SK-N-SH treated with all-trans-retinoic acid at 6 μM for 48 hours (cell line): Measurements from ENCODE around the gene GAREM1.

Experiments
- ATAC-seq: fragments of 200-7000 bp; cut with Tn5 transposase; 3 replicates; pipeline ENCODE4 v1.9.1; 2020; ENCODE audit warnings: mild to moderate bottlenecking, moderate library complexity
- CSDC2 ChIP-seq: fragments of 250-450 bp; sonication (Bioruptor Pico); IDR thresholded peaks from 2 replicates; pipeline ENCODE4 v1.5.0; 2020; ENCODE audit warnings: mild to moderate bottlenecking, moderate library complexity
- ESRRG ChIP-seq: fragments of 250-450 bp; sonication (Bioruptor Pico); IDR thresholded peaks from 2 replicates; pipeline ENCODE4 v1.6.1; 2021; ENCODE audit warnings: mild to moderate bottlenecking
- GLIS3 ChIP-seq: fragments of 250-450 bp; sonication (Bioruptor Pico); IDR thresholded peaks from 2 replicates; pipeline ENCODE4 v1.5.0; 2020; ENCODE audit warnings: mild to moderate bottlenecking, moderate library complexity
- ISL1 ChIP-seq: fragments of 250-450 bp; sonication (Bioruptor Pico); IDR thresholded peaks from 2 replicates; pipeline ENCODE4 v2.1.2; 2022; ENCODE audit warnings: mild to moderate bottlenecking, moderate library complexity
- OSR1 ChIP-seq: fragments of 250-450 bp; sonication (Bioruptor Pico); IDR thresholded peaks from 2 replicates; pipeline ENCODE4 v1.8.0; 2022; ENCODE audit warnings: moderate library complexity, mild to moderate bottlenecking, inconsistent platforms
- PPARA ChIP-seq: fragments of 250-450 bp; sonication (Bioruptor Pico); IDR thresholded peaks from 2 replicates; pipeline ENCODE4 v1.5.0; 2020; ENCODE audit warnings: mild to moderate bottlenecking, borderline replicate concordance
- RARB ChIP-seq: fragments of 250-450 bp; sonication (Bioruptor Pico); IDR thresholded peaks from 2 replicates; pipeline ENCODE4 v1.8.0; 2021; ENCODE audit warnings: mild to moderate bottlenecking, moderate library complexity
- SNAI2 ChIP-seq: fragments of 250-450 bp; sonication (Bioruptor Pico); IDR thresholded peaks from 2 replicates; pipeline ENCODE4 v1.5.0; 2020; ENCODE audit warnings: mild to moderate bottlenecking, moderate library complexity
- TCF4 ChIP-seq: fragments of 250-450 bp; sonication (Bioruptor Pico); IDR thresholded peaks from 2 replicates; pipeline ENCODE4 v1.8.0; 2021; ENCODE audit warnings: mild to moderate bottlenecking, moderate library complexity, borderline replicate concordance
- TOX ChIP-seq: fragments of 250-450 bp; sonication (Bioruptor Pico); IDR thresholded peaks from 2 replicates; pipeline ENCODE4 v1.8.0; 2021; ENCODE audit warnings: mild to moderate bottlenecking, moderate library complexity, borderline replicate concordance
- ZC3H10 ChIP-seq: fragments of 250-450 bp; sonication (Bioruptor Pico); IDR thresholded peaks from 2 replicates; pipeline ENCODE4 v1.5.1; 2021; ENCODE audit warnings: mild to moderate bottlenecking, moderate library complexity
- ZFP3 ChIP-seq: fragments of 250-450 bp; sonication (Bioruptor Pico); IDR thresholded peaks from 2 replicates; pipeline ENCODE4 v1.5.0; 2020; ENCODE audit warnings: mild to moderate bottlenecking, moderate library complexity
- ZFP30 ChIP-seq: fragments of 450-650 bp; formaldehyde crosslinking; IDR thresholded peaks from 2 replicates; pipeline ENCODE4 v1.5.0; 2022; ENCODE audit warnings: mild to moderate bottlenecking, moderate library complexity
- ZNF565 ChIP-seq: fragments of 450-650 bp; formaldehyde crosslinking; conservative IDR thresholded peaks from 2 replicates; pipeline ENCODE4 v1.5.0; 2020; ENCODE audit warnings: low read depth, mild to moderate bottlenecking, moderate library complexity
- ZNF70 ChIP-seq: fragments of 450-650 bp; formaldehyde crosslinking; IDR thresholded peaks from 2 replicates; pipeline ENCODE4 v1.5.0; 2020; ENCODE audit warnings: mild to moderate bottlenecking, moderate library complexity
- ZNF8 ChIP-seq: fragments of 450-650 bp; formaldehyde crosslinking; IDR thresholded peaks from 2 replicates; pipeline ENCODE4 v1.5.0; 2020; ENCODE audit warnings: mild to moderate bottlenecking, moderate library complexity
- TF ChIP-seq, protein P1 (sequence below): fragments of 250-450 bp; sonication (Bioruptor Pico); IDR thresholded peaks from 2 replicates; pipeline ENCODE4 v1.5.1; 2021; ENCODE audit warnings: mild to moderate bottlenecking, moderate library complexity
- TF ChIP-seq, protein P2 (sequence below): fragments of 250-450 bp; sonication (Bioruptor Pico); IDR thresholded peaks from 2 replicates; pipeline ENCODE4 v1.5.1; 2020; ENCODE audit warnings: low read depth, mild to moderate bottlenecking, moderate library complexity
- TF ChIP-seq, protein P3 (sequence below): fragments of 250-450 bp; sonication (Bioruptor Pico); IDR thresholded peaks from 2 replicates; pipeline ENCODE4 v1.8.0; 2020; ENCODE audit warnings: mild to moderate bottlenecking, moderate library complexity, borderline replicate concordance
- TF ChIP-seq, protein P4 (sequence below): fragments of 250-450 bp; sonication (Bioruptor Pico); IDR thresholded peaks from 2 replicates; pipeline ENCODE4 v1.5.0; 2020; ENCODE audit warnings: mild to moderate bottlenecking, moderate library complexity

The GAREM1 gene

DNA sequence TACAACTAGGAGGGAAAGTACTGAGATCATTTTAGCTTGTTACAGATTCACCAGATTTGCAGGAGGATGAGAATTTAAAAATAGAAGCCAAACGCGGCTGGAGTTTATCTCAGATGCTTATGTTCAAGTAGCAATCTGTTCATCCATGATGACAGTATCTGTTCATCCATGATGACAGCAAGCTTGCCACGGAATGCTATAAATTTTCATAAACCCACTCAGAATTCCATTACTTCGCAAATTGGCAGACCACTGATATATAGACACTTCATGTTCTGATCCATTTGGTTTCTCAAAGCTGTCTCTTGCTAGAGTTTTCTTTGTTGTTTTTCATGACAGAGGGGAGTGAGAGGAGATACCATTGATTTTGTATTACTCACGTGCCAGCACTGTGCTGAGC, 84.2 kb downstream of the GAREM1 start:
- TF ChIP-seq ESRRG (peak; percentile 95), TOX (CRISPR knock-in tag) (peak; percentile 40; the same call in 1 of the 2 replicates), ZNF565 (CRISPR knock-in tag) (no peak), SNAI2 (peak; percentile 90; the same call in 1 of the 2 replicates), ZNF70 (CRISPR knock-in tag) (no peak), ZFP3 (CRISPR knock-in tag) (peak; percentile 56; the same call in 1 of the 2 replicates), TCF4 (CRISPR knock-in tag) (peak; percentile 53; the same call in 1 of the 2 replicates), ISL1 (CRISPR knock-in tag) (peak; percentile 99), RARB (CRISPR knock-in tag) (no peak), ZC3H10 (CRISPR knock-in tag) (peak; percentile 82; the same call in 1 of the 2 replicates), CSDC2 (no peak), GLIS3 (CRISPR knock-in tag) (peak; percentile 91)
- TF ChIP-seq, protein P1, sequence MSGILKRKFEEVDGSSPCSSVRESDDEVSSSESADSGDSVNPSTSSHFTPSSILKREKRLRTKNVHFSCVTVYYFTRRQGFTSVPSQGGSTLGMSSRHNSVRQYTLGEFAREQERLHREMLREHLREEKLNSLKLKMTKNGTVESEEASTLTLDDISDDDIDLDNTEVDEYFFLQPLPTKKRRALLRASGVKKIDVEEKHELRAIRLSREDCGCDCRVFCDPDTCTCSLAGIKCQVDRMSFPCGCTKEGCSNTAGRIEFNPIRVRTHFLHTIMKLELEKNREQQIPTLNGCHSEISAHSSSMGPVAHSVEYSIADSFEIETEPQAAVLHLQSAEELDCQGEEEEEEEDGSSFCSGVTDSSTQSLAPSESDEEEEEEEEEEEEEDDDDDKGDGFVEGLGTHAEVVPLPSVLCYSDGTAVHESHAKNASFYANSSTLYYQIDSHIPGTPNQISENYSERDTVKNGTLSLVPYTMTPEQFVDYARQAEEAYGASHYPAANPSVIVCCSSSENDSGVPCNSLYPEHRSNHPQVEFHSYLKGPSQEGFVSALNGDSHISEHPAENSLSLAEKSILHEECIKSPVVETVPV (CRISPR knock-in tag) = peak; percentile 87
- TF ChIP-seq, protein P2, sequence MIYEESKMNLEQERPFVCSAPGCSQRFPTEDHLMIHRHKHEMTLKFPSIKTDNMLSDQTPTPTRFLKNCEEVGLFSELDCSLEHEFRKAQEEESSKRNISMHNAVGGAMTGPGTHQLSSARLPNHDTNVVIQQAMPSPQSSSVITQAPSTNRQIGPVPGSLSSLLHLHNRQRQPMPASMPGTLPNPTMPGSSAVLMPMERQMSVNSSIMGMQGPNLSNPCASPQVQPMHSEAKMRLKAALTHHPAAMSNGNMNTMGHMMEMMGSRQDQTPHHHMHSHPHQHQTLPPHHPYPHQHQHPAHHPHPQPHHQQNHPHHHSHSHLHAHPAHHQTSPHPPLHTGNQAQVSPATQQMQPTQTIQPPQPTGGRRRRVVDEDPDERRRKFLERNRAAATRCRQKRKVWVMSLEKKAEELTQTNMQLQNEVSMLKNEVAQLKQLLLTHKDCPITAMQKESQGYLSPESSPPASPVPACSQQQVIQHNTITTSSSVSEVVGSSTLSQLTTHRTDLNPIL (CRISPR knock-in tag) = peak; percentile 94
- TF ChIP-seq, protein P3, sequence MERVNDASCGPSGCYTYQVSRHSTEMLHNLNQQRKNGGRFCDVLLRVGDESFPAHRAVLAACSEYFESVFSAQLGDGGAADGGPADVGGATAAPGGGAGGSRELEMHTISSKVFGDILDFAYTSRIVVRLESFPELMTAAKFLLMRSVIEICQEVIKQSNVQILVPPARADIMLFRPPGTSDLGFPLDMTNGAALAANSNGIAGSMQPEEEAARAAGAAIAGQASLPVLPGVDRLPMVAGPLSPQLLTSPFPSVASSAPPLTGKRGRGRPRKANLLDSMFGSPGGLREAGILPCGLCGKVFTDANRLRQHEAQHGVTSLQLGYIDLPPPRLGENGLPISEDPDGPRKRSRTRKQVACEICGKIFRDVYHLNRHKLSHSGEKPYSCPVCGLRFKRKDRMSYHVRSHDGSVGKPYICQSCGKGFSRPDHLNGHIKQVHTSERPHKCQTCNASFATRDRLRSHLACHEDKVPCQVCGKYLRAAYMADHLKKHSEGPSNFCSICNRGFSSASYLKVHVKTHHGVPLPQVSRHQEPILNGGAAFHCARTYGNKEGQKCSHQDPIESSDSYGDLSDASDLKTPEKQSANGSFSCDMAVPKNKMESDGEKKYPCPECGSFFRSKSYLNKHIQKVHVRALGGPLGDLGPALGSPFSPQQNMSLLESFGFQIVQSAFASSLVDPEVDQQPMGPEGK (CRISPR knock-in tag) = peak; percentile 63; the same call in 1 of the 2 replicates
- TF ChIP-seq, protein P4, sequence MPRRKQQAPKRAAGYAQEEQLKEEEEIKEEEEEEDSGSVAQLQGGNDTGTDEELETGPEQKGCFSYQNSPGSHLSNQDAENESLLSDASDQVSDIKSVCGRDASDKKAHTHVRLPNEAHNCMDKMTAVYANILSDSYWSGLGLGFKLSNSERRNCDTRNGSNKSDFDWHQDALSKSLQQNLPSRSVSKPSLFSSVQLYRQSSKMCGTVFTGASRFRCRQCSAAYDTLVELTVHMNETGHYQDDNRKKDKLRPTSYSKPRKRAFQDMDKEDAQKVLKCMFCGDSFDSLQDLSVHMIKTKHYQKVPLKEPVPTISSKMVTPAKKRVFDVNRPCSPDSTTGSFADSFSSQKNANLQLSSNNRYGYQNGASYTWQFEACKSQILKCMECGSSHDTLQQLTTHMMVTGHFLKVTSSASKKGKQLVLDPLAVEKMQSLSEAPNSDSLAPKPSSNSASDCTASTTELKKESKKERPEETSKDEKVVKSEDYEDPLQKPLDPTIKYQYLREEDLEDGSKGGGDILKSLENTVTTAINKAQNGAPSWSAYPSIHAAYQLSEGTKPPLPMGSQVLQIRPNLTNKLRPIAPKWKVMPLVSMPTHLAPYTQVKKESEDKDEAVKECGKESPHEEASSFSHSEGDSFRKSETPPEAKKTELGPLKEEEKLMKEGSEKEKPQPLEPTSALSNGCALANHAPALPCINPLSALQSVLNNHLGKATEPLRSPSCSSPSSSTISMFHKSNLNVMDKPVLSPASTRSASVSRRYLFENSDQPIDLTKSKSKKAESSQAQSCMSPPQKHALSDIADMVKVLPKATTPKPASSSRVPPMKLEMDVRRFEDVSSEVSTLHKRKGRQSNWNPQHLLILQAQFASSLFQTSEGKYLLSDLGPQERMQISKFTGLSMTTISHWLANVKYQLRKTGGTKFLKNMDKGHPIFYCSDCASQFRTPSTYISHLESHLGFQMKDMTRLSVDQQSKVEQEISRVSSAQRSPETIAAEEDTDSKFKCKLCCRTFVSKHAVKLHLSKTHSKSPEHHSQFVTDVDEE (CRISPR knock-in tag) = peak; percentile 88
- peak; percentile 48 for ATAC-seq

DNA sequence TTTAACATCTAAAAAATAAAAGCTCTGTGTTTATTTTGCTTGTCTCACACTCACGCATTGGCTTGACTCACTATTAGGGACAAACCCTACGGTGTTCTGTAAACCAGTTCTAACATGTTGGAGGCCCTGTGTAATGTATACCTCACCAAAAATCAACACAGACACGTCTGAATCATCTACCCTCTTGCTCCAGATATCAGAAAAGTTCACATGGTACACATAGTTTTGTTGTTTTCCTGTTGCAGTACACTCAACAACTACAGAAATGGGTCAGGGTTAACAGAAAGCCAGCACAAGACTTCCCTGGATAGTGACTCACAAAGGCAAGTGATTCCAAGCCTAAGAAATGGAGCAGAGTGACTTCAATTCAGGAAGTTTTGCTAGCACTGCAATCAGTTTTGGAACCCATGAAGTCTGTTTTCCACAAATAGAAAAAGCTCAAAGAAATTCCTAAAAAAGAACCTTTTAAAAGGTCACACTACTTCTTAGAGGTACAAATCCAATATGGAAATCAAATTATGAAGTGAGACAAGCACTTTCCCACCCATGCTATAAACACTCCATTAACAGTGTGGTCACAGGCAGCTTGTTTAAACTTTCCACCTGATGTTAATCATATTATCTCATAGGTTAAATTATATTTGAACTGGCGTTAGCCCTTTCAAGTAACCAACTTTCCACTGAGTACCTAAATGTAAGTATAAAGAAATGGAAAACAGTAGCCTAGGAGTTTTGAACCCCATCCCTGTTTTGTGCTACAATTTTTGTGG, 87.4 kb downstream of the GAREM1 start:
- ATAC-seq = peak; percentile 86

DNA sequence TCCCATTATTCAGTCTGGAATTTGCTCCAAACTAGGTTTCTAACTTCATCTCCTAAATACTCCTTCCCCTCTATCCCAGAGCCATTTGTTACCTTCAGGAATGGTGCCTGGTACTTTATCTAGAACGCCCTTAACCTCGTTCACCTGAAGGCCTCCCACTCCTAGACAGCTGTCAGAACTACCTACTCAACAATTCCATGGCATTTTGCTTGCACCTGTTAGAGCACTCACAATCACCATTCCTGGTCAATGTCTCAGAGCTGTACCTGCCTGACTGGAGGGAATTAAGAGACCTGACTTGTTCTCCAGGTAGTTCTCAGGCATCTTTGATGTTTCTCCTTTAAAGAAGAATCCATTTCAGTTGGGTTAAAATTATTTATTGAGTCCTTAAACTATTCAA, 88.9 kb downstream of the GAREM1 start:
- TF ChIP-seq PPARA (CRISPR knock-in tag) (no peak), GLIS3 (CRISPR knock-in tag) (no peak), CSDC2 (no peak), ZC3H10 (CRISPR knock-in tag) (no peak), RARB (CRISPR knock-in tag) (no peak), ESRRG (no peak), ZNF565 (CRISPR knock-in tag) (no peak), ZNF70 (CRISPR knock-in tag) (no peak), ZFP3 (CRISPR knock-in tag) (no peak)
- TF ChIP-seq, protein P1 (CRISPR knock-in tag) = no peak
- TF ChIP-seq, protein P4 (CRISPR knock-in tag) = no peak
- no peak for ATAC-seq

More for the DNA sequence above, 87.4 kb downstream of the GAREM1 start:
- no peak for TF ChIP-seq TOX (CRISPR knock-in tag)
- TF ChIP-seq ZNF8 = no peak
- peak; percentile 15; the same call in 1 of the 2 replicates for TF ChIP-seq ISL1 (CRISPR knock-in tag)
- TF ChIP-seq GLIS3 (CRISPR knock-in tag) = no peak
- no peak for TF ChIP-seq ZFP30
- no peak for TF ChIP-seq OSR1 (CRISPR knock-in tag)
